Testis (tissue), 3 donors: ENCODE data around the gene CMTM7. TPM values are rescaled to one million over a fixed set of nuclear protein-coding genes. Genes with fewer than 3 reads are reported as not detected.

Experiments used
- DNase-seq: peaks from one replicate; pipeline ENCODE4 v3.0.0-alpha.2; 2019
- H3K27ac ChIP-seq, 2 donors: fragments of 200-600 bp; sonication (generic); one replicate each; pipeline ENCODE4 v1.5.1; 2019
- H3K27me3 ChIP-seq: fragments of 200-600 bp; sonication (generic); one replicate; pipeline ENCODE4 v1.5.1; 2019
- H3K36me3 ChIP-seq: fragments of 200-600 bp; sonication (generic); one replicate; pipeline ENCODE4 v1.5.1; 2017; ENCODE audit warnings: low read depth; ENCODE audit errors: missing control alignments
- H3K4me1 ChIP-seq: fragments of 200-600 bp; sonication (generic); one replicate; pipeline ENCODE4 v1.5.1; 2019
- H3K4me3 ChIP-seq, 2 donors: fragments of 200-600 bp; sonication (generic); one replicate each; pipeline ENCODE4 v1.5.1; 2017 to 2019
- H3K9me3 ChIP-seq: fragments of 200-600 bp; sonication (generic); one replicate; pipeline ENCODE4 v1.5.1; 2017
- CTCF ChIP-seq, 3 experiments: fragments of 450-650 bp in 2 of 3; fragments of 200-600 bp in 1 of 3; sonication (generic) in 1 of 3; IDR thresholded peaks; one replicate each; pipeline ENCODE4 v1.5.1; 2016 to 2019; ENCODE audit warnings: antibody characterized with exemption in 3 of 3, mild to moderate bottlenecking in 2 of 3, moderate library complexity in 1 of 3
- POLR2A ChIP-seq: fragments of 450-650 bp; IDR thresholded peaks from one replicate; pipeline ENCODE4 v1.6.1; 2017; ENCODE audit warnings: antibody characterized with exemption, mild to moderate bottlenecking, moderate library complexity
- WGBS, 2 donors: methylation state at CpG; one replicate each; pipeline ENCODE4 v1.1.5; 2018; 5-methylcytosine and 5-hydroxymethylcytosine counted together
- intact Hi-C: fragments of 100-400 bp; cut with DNase I; formaldehyde crosslinking; loops from one replicate; pipeline ENCODE4 v1.15.1; 2023; ENCODE audit warnings: low total_unique reads
- polyA plus RNA-seq: library from polyadenylated mRNA; stranded (reverse); fragments of 350-450 nt; fragmentation: Illumina TruSeq; extraction: RNeasy Lipid Tissue Mini Kit (QIAGEN cat#74804); gene quantifications from one replicate; pipeline ENCODE4 v1.2.3, GENCODE V29; 2014; ENCODE audit warnings: low read depth, low replicate concordance; ENCODE audit not compliant: insufficient read depth
- total RNA-seq, 2 donors: library from RNA; depleted of rRNA; stranded (reverse); fragments of >200 nt; gene quantifications; one replicate each; pipeline ENCODE4 v1.2.3, GENCODE V29; 2016

The CMTM7 gene
- total and polyA plus RNA-seq, 3 donors from 2014 or later, result 15.0 to 40.9 (median 19.7) TPM

GRCh38 chr3:32454111-32454510, 62.5 kb downstream of the CMTM7 start:
- H3K9me3 ChIP-seq, result no peaks in the 10 kb centered on the region
- no peak overlapping the region for H3K4me3 ChIP-seq
- H3K27me3 ChIP-seq, result no peaks in the 10 kb centered on the region
- H3K27ac ChIP-seq, result no peak overlapping the region
- no peaks in the 10 kb centered on the region for H3K36me3 ChIP-seq
- TF ChIP-seq POLR2A, result no peak
- H3K4me1 ChIP-seq, result no peaks in the 10 kb centered on the region
- intact Hi-C loops, result no loop called here
- no peak for DNase-seq
- WGBS, 2 donors, result 88 to 90% methylated on average over 6 of the region's 6 CpGs

GRCh38 chr3:32454731-32455608, 63.3 kb downstream of the CMTM7 start:
- TF ChIP-seq POLR2A (no peak), CTCF (IDR thresholded peaks at IDR 0.05) (no peak)
- Histone ChIP-seq H3K4me1 (no peaks in the 10 kb centered on the region), H3K27me3 (no peaks in the 10 kb centered on the region), H3K9me3 (no peaks in the 10 kb centered on the region), H3K4me3 (no peak overlapping the region), H3K27ac (no peak overlapping the region), H3K36me3 (no peaks in the 10 kb centered on the region)
- DNase-seq, result no peak
- whole genome bisulfite sequencing, 2 donors, result 84 to 90% methylated on average over 14 to 15 of the region's 15 CpGs
- intact Hi-C loops, result no loop called here

- no peak overlapping the region for H3K4me3 ChIP-seq
- H3K27ac ChIP-seq, result no peak overlapping the region
- H3K27me3 ChIP-seq, result no peaks in the 10 kb centered on the region
- TF ChIP-seq POLR2A (no peak), CTCF (IDR thresholded peaks at IDR 0.05) (no peak)
- H3K36me3 ChIP-seq, result no peaks in the 10 kb centered on the region
- WGBS, 2 donors, result 84 to 92% methylated on average over 10 to 15 of the region's 15 CpGs
- no peak for DNase-seq
- H3K4me1 ChIP-seq, result no peaks in the 10 kb centered on the region
- intact Hi-C loops, result no loop called here
- no peaks in the 10 kb centered on the region for H3K9me3 ChIP-seq
Observed at GRCh38 chr3:32455609-32456428, 64.2 kb downstream of the CMTM7 start.

GRCh38 chr3:32456429-32457130, 64.9 kb downstream of the CMTM7 start:
- TF ChIP-seq CTCF (IDR thresholded peaks at IDR 0.05) (no peak), POLR2A (no peak)

More at GRCh38 chr3:32456429-32457130, 64.9 kb downstream of the CMTM7 start:
- 85 to 98% methylated on average over 9 to 11 of the region's 11 CpGs for WGBS, 2 donors
- Histone ChIP-seq H3K36me3 (no peaks in the 10 kb centered on the region), H3K4me3 (no peak overlapping the region), H3K9me3 (no peaks in the 10 kb centered on the region), H3K27ac (no peak overlapping the region), H3K4me1 (no peaks in the 10 kb centered on the region), H3K27me3 (no peaks in the 10 kb centered on the region)
- intact Hi-C loops, result no loop called here
- no peak for DNase-seq
